Measurements from ENCODE around the gene HELLS.

HELLS gene

DNA sequence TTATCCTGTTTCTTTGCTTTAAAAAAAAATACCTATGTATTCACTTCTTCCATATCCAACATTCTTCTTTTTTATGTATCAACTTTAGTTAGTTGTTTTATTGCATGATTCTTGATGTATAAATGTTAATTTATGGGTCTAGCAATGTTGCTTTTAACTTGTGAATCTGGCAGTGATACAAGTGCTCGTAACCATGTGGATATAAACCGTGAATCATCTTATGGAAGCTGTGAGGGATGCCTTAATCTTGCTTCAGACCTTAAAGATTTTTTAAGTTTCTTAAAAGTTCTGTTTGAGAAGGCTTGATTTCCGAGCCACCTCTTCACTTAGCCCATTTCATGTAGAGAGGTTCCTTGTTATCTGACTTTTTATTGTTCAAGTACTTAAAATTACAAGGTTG lies 25.9 kb downstream of the HELLS start:
- TF ChIP-seq, protein P1, sequence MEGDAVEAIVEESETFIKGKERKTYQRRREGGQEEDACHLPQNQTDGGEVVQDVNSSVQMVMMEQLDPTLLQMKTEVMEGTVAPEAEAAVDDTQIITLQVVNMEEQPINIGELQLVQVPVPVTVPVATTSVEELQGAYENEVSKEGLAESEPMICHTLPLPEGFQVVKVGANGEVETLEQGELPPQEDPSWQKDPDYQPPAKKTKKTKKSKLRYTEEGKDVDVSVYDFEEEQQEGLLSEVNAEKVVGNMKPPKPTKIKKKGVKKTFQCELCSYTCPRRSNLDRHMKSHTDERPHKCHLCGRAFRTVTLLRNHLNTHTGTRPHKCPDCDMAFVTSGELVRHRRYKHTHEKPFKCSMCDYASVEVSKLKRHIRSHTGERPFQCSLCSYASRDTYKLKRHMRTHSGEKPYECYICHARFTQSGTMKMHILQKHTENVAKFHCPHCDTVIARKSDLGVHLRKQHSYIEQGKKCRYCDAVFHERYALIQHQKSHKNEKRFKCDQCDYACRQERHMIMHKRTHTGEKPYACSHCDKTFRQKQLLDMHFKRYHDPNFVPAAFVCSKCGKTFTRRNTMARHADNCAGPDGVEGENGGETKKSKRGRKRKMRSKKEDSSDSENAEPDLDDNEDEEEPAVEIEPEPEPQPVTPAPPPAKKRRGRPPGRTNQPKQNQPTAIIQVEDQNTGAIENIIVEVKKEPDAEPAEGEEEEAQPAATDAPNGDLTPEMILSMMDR (IDR thresholded peaks at IDR 0.05; ENCODE audit: insufficient read depth, missing control alignments), result no peak
- no peak for DNase-seq (ENCODE audit: insufficient read length, low spot score)
- no peak for FAIRE-seq

DNA sequence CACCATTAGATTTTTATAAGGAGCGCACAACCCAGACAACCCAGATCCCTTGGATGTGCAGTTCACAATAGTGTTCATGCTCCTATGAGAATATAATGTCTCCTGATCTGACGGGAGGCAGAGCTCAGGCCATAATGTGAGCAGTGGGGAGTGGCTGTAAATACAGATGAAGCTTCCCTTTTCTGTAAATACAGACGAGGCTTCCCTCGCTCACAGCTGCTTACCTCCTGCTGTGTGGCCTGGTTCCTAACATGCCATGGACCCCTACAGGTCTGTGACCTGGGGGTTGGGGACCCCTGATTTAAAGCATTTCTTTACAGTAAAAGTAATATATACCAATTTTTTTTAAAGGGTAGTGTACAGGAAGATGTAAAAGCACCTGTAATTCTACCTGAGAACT lies 33.2 kb downstream of the HELLS start:
- TF ChIP-seq, protein P1 (IDR thresholded peaks at IDR 0.05; ENCODE audit: insufficient read depth, missing control alignments), result no peak
- FAIRE-seq, result no peak
- DNase-seq (ENCODE audit: insufficient read length, low spot score), result no peak

DNA sequence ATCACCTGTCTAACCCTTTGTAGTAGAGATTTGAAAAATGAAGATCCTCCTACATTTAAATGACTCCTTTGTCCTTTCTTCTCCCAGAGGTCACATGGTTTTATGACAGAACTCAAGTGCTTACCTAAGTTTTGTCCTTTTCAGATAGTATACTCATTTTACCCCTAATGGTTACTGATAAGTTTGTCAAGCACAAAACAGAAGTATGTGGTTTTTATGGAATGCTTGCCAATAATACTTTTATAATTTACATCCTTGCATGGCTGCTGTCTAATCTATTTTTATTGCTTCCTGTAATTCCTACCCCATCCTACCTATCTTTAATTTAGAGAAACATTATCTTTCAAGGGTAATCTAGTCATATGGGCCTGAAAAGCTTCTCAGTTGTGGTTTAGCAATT lies 37.5 kb downstream of the HELLS start:
- no peak for DNase-seq (ENCODE audit: insufficient read length, low spot score)
- TF ChIP-seq, protein P1 (IDR thresholded peaks at IDR 0.05; ENCODE audit: insufficient read depth, missing control alignments), result no peak
- no peak for FAIRE-seq

DNA sequence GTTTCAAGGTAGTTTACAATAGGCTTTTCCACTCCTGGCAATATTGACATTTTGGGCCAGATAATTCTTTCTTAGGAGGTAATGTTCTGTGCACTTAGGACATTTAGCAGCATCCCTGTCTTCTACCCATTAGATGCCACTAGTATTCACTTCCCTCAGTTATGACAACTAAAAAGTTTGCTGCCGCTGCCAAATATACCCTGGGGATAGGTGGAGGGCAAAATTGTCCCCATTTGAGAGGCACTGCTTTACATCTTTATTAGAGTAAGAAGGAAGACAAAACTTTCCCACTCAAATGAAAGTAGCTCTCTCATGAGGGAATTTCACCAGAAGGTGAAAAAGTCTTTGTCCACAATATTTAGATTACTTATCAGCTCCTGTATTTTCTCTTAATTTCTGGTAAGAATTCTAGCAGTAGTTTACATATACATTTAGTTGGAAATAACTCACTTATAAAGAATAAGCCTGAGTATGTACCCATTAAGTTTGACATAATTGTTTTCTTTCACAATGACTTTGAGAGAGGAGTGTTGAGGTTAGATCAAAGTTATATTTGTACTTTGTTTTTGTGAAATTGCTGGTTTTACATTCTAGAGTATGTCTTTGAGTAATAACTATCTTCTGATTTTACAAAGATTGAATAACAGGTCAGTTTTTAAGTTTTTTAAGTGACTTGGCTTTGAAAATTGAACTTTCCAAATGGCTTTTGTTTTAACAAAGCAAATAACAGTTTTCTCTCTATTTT lies 46.0 kb downstream of the HELLS start:
- FAIRE-seq (no peak), DNase-seq (ENCODE audit: insufficient read length, low spot score) (no peak)
- TF ChIP-seq, protein P1 (IDR thresholded peaks at IDR 0.05; ENCODE audit: insufficient read depth, missing control alignments), result no peak

DNA sequence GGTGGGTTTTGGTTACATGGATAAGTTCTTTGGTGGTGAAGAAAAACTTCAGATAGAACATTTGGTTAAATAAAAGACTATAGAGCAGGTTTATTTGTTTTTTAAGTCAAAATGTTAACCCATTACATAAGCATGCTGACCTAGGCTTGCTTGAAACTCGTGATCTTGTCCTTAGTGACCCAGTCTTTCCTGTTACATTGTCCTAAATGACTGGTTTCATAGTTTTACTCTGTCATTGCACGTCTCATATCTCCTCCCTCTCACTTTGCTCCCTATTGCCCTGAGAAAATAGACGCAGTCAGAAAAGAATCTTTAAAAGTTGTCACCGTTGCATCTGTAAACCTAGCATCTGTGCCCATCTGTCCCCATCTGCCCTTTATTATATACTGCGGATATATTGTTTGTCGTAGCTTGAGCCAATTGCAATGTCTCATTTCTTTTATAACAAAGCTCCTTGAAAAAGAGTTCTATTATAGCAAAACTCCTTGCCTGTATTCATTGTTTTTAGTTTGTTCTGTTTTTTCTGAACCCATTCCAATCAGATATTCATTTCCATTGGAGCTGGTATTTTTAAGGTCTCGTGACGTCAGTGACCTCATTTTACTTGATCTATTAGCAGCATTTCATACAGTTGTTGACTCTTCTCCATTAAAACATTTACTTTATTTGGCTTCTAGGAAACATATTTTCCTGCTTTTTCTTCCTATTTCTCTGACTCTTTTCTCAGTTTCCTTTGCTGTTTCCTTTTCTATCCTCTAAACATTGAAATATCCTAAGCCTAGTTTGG lies 57.3 kb downstream of the HELLS start:
- FAIRE-seq (no peak), DNase-seq (ENCODE audit: insufficient read length, low spot score) (no peak)
- TF ChIP-seq, protein P1 (IDR thresholded peaks at IDR 0.05; ENCODE audit: insufficient read depth, missing control alignments), result no peak

DNA sequence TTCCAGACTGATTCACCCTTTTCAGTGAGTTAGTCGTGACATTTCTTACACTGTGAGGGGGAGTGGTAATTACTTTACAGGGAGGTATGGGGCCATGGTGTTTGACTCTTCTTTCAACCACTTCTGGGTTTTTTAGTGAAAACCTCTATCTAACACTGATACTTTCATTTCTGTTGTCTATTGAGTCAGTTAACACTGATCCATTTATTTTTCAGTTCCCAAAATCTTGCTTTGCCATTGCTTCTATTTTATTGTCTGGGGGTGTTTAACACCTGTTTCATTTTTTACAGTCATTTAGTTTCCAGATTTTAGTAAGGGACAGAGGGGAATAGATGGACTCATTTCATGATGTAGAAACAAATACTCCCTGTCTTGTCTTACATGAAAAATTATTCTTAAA lies 61.5 kb downstream of the HELLS start:
- DNase-seq (ENCODE audit: insufficient read length, low spot score) (no peak), FAIRE-seq (no peak)
- TF ChIP-seq, protein P1 (IDR thresholded peaks at IDR 0.05; ENCODE audit: insufficient read depth, missing control alignments), result no peak

DNA sequence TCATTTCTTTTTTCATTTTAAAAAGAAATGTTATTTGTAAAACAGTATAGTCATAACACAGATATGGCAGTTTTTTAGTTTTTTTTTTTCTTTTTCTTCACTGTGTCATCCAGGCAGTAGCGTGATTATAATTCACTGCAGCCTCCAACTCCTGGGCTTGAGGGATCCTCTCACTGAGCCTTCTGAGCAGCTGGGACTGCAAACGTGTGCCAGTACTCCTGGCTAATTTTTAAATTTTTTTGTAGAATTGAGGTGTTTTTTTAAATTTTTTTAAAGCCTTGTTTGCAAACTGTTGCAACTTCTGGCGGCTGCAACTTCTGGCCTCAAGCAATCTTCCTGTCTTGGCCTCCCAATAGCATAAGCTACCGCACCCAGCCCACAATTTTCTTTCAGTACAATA lies 63.0 kb downstream of the HELLS start:
- no peak for FAIRE-seq
- TF ChIP-seq, protein P1 (IDR thresholded peaks at IDR 0.05; ENCODE audit: insufficient read depth, missing control alignments), result no peak
- DNase-seq (ENCODE audit: insufficient read length, low spot score), result no peak
